ENCODE data around the gene TRIM10.

DNA sequence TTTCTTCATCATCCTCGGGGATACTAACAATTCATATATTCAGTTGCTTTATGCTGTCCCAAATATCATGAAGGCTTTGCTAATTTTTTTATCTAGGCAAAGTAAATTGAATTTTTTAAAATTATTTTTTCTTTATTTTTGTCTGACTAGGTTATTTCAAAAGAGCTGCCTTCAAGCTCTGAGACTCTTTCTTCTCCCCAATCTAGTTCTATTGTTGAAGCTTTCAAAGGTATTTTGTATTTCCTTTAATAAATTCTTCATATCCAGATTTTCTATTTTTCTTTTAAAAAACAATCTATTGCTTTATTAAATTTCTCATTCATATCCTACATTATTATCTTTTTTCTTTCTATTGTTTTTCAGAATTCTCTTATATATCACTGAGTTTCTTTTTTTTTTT lies 19.1 kb upstream of the TRIM10 start:
- TF ChIP-seq, protein P1, sequence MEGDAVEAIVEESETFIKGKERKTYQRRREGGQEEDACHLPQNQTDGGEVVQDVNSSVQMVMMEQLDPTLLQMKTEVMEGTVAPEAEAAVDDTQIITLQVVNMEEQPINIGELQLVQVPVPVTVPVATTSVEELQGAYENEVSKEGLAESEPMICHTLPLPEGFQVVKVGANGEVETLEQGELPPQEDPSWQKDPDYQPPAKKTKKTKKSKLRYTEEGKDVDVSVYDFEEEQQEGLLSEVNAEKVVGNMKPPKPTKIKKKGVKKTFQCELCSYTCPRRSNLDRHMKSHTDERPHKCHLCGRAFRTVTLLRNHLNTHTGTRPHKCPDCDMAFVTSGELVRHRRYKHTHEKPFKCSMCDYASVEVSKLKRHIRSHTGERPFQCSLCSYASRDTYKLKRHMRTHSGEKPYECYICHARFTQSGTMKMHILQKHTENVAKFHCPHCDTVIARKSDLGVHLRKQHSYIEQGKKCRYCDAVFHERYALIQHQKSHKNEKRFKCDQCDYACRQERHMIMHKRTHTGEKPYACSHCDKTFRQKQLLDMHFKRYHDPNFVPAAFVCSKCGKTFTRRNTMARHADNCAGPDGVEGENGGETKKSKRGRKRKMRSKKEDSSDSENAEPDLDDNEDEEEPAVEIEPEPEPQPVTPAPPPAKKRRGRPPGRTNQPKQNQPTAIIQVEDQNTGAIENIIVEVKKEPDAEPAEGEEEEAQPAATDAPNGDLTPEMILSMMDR (IDR thresholded peaks at IDR 0.05; ENCODE audit: low read length): no peak
- TF ChIP-seq EZH2 (optimal IDR thresholded peaks at IDR 0.05; ENCODE audit: low read depth, low read length) (no peak), EZH2phosphoT487 (IDR thresholded peaks at IDR 0.05; ENCODE audit: low read length) (no peak)

Data from MM.1S (cell line).